IPS DF 4.7 (cell line): Measurements from ENCODE around the gene TRIM44.
"Not testable (repeated sequence)": the region's sequence is repeated elsewhere in the genome, so short reads cannot be mapped to it uniquely, and the experiment has no call there.

Source experiments
- DNase-seq: peaks from one replicate; pipeline ENCODE4 v3.0.0-alpha.2; 2013; ENCODE audit warnings: low spot score; ENCODE audit errors: extremely low read depth

TRIM44 gene

GRCh38 chr11:35632301-35632700 lies 30.3 kb upstream of the TRIM44 start:
- no peak for DNase-seq

- no peak for DNase-seq
Observed at GRCh38 chr11:35633827-35634423, 28.6 kb upstream of the TRIM44 start.

DNA sequence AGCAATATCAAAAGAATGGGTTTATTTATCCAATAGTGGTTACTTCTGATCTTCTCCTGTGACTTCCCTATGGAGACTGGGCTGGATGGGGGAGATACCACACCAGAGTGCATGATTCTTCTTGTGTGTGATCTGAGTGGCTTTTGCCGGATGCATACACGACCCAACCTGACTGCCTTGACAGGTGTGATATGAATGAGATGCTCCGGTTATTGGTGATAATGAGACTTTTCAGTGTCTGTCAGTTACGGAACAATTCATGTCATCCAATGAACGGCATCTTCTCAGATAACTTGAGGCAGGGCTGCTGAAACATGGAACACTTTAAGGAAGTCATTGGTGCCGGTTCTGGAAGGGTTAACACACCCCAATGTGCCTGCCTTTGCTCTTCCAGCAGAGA lies 26.6 kb upstream of the TRIM44 start:
- no peak for DNase-seq

- DNase-seq, result no peak
Observed at GRCh38 chr11:35639591-35640179, 22.9 kb upstream of the TRIM44 start.

DNA sequence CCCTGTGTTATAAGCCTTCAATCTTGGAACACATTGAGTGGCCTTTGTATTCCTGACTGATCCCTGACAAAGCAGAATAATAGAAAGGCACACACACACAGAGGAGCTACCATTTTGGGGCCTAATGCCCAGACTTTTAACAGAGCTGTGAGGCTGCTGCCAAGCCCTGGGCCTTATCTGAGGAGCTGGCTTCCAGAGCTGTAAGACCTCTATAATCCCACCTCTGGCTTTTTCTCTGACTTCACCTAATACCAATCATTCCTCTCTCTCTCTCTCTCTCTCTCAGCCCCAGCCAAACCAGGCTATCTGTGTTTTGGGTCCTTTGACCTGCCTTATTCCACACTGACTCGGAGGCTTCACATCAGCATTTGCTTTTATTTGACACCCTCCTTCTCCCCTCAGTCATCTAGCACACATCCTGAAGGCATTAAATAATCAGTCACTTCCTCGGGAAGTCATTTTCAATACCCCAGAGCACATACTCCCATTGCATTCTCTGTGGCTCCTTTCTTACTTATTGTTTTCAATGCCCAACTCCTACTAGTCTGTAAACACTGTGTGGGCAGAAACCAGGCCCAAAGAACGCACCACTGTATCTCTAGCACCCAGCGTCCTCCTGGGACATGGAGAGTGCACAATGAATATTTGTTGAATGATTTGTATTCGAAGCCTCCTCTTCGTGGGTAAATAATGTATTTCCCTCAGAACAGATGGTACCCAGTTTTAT lies 21.2 kb upstream of the TRIM44 start:
- DNase-seq, result no peak

DNA sequence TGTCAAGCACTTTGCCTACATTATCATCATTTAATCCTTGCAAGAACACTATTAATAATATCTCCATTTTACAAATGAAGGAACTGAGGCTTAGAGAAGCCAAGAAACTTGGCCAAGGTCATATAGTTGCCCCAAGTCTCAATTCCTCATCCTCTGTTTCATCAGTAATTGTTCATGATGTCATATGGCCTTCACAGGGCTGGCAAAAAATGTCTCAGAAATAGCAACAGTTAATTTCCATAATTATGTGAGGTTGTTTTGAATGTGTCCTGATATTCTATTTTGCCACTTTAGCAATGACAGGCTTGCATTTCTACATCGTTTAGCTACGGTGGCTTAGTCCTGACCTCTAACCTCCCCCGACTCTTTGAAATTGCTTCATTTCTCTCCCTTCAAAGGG lies 20.6 kb upstream of the TRIM44 start:
- no peak for DNase-seq

GRCh38 chr11:35647421-35648093 lies 15.0 kb upstream of the TRIM44 start:
- DNase-seq, result no peak

DNA sequence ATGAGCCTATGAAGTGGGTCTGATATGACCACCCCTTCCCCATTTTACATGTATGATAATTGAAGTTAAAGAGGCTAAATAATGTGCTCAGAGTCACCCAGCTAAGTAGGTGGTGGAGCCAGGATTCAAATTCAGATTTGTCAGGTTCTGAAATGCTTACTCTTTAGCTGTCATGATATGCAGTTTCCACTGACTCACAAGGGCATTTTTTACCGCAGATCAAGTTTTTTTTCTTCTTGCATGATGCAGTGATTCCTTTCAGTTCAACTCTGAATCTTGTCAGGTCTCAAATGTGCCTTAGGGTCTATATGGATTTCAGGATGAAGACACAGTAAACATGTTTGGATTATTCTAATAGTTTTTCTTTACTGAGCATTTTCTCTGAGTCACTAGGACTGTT lies 12.6 kb upstream of the TRIM44 start:
- DNase-seq, result no peak

- no peak for DNase-seq
Observed at GRCh38 chr11:35650467-35650866, 12.1 kb upstream of the TRIM44 start.

GRCh38 chr11:35651263-35651662 lies 11.3 kb upstream of the TRIM44 start:
- no peak for DNase-seq

GRCh38 chr11:35652786-35653185 lies 9.8 kb upstream of the TRIM44 start:
- DNase-seq, result not testable (repeated sequence)

DNA sequence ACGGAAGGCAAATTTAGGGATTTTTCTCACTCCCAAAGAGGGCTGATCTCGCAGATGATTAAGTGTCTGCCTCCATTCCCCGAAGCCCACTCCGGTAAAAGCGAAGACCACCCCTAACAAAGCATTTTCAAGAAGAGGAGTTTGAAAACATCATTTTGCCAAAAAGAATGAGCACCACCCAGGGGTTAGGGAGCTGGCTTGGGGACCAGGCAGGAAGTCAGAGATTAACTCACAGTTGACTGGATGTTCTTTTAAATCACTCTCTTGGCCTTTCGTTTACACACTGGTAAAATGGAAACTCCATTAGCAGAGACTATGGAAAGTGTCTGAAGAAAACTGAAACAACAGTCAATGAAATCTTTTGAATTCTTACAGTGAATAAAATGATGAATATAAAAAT lies 7.9 kb upstream of the TRIM44 start:
- DNase-seq, result no peak

GRCh38 chr11:35655254-35655653 lies 7.3 kb upstream of the TRIM44 start:
- DNase-seq, result no peak

DNA sequence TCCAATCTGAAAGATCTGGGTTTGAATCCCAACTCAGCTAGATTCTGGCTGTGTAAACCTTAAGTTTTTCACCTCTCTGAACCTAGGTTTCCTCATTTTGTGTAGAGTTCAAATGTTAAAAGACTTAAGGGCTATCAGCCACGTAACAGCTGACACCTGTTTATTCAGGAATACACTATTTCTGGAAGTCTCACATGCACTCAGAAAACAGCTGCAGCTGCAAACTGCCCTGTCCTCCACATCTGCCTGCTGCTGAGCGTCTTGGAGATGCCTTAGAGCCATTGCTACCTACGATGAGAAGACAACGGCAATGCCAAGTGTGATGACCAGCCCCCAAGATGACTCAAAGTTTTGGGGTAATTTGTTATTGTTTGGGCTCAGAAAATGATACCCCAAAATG lies 6.7 kb upstream of the TRIM44 start:
- no peak for DNase-seq

DNA sequence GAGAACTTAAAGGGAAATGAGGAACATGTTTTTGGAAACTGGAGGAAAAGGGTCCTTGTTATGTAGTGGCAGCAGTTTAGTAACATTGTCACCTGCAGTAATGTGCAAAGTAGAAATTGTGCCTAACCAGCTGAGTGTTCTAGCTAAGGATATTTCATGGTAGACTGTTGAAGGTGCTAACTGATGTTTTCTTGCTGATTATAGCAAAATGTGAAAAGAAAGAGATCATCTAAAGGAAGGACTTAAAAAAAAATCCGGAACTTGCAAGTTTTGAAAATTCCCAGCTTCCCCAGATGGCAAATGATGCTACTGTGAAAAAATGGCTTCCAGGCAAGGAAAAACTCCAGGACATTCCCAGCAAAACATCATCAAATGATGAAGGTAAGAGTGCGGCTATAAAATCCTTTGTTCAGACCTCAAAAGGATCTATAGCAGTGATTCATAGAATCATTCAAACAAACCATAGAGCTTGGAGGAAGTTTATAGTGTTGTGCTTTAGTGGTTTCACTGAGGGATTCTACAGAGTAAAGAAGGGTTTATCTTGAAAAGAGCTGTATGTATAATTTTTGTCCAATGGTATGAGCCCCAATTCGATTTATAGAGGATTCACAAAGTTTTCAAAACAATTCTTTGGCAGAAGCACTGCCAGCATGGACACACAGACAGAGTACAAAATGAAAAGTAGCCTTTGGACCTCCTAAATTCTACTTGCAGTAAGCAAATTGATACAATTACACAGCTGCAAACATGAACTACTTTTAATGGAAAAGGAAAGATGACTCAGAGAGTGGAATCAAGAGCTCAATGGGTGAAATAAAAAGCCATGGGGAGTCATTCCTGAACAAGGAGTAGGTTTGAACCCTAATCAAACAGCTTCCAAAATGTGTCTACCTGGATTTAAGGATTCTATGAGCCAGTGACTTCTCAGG lies 4.3 kb upstream of the TRIM44 start:
- no peak for DNase-seq

DNA sequence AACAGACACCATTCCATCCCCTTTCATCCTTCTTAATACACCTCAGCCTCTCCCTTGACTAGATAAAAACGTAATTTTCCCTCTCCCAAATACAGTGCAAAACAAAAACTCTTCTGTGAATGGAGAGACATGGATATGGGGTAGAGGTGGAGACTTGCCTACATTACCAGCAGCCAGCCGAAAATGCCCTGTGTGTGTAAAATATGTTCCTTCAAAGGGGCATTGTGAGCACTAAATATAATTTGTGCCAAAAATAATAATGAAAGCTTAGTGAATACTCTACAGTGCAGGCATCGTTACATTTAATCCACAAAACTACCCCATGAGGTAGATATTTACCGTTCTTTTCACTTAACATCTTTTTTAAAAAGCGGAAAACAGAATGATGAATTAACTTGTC lies 1.0 kb upstream of the TRIM44 start:
- DNase-seq, result no peak

- no peak for DNase-seq
Observed at GRCh38 chr11:35662061-35662648, 420 bp upstream of the TRIM44 start.

DNA sequence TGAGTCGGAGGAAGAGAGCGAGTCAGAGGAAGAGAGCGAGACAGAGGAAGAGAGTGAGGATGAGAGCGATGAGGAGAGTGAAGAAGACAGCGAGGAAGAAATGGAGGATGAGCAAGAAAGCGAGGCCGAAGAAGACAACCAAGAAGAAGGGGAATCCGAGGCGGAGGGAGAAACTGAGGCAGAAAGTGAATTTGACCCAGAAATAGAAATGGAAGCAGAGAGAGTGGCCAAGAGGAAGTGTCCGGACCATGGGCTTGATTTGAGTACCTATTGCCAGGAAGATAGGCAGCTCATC lies 780 bp downstream of the TRIM44 start:
- no peak for DNase-seq

DNA sequence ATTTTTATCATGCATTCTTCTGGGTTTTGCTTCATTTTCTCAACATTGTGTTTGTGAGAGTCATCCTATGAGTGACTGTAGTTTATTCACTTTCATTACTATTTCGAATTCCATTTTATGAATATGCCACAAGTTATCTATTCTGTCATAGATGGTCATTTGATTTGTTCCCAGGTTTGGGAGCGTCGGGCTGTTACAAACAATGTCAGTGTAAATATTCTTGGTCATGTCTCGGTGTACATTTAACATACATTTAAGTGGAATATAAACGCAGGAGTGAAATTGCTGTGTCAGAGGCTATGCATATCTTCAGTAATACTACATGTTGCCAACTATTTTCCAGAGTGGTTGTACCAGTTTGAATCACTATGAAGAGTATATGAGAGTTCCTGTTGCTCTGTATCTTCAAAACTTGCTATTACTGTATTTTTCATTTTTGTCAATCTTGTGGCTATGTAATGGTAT lies 2.4 kb downstream of the TRIM44 start:
- DNase-seq, result no peak

GRCh38 chr11:35667257-35667656 lies 4.7 kb downstream of the TRIM44 start:
- no peak for DNase-seq

GRCh38 chr11:35668350-35668749 lies 5.8 kb downstream of the TRIM44 start:
- DNase-seq, result not testable (repeated sequence)
